Measurements from ENCODE around the gene OGFOD1.

DNA sequence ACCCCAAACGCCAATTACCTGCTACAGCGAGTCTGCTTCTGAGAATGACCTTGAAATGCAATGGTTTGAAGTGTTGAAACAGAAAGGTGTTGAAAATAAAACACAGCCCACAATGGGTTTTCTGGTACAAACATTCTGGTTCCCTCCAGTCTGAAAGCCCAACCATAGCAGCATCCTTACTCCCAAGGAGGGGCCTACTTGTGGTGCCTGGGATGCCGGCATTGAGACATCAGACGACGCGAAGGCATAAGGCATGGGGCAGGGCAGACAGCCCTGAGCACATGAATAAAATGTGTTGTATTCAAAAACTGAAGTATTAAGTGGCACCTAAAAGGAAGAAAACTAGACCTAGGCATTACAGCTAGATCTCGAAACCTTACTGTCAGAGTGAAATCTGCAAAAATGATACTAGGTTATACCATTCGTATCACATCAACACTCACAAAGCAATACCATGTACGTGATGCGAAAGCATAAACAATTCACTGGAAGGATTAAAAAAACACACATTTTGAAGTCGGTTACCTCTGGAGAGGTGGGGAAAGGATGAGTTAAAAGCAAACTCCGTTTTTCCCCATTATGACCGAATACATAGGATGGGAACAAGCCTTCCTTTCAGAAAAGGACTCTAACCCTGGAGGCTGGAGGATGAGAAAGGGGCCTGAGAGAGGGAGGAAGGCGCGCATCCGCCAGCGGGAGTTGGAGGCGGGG is 924 bp upstream of the OGFOD1 start:
- TF ChIP-seq, protein P1, sequence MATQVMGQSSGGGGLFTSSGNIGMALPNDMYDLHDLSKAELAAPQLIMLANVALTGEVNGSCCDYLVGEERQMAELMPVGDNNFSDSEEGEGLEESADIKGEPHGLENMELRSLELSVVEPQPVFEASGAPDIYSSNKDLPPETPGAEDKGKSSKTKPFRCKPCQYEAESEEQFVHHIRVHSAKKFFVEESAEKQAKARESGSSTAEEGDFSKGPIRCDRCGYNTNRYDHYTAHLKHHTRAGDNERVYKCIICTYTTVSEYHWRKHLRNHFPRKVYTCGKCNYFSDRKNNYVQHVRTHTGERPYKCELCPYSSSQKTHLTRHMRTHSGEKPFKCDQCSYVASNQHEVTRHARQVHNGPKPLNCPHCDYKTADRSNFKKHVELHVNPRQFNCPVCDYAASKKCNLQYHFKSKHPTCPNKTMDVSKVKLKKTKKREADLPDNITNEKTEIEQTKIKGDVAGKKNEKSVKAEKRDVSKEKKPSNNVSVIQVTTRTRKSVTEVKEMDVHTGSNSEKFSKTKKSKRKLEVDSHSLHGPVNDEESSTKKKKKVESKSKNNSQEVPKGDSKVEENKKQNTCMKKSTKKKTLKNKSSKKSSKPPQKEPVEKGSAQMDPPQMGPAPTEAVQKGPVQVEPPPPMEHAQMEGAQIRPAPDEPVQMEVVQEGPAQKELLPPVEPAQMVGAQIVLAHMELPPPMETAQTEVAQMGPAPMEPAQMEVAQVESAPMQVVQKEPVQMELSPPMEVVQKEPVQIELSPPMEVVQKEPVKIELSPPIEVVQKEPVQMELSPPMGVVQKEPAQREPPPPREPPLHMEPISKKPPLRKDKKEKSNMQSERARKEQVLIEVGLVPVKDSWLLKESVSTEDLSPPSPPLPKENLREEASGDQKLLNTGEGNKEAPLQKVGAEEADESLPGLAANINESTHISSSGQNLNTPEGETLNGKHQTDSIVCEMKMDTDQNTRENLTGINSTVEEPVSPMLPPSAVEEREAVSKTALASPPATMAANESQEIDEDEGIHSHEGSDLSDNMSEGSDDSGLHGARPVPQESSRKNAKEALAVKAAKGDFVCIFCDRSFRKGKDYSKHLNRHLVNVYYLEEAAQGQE (IDR thresholded peaks at IDR 0.05; ENCODE audit: insufficient read depth in 1 of 2, low read depth in 2 of 2, low read length in 1 of 2), result no peak
- no peak for TF ChIP-seq TCF7L2 (IDR thresholded peaks at IDR 0.05; ENCODE audit: low read depth, low read length)
